HG03139 (cell line): ENCODE results near the gene DNAH3.
"Not testable (repeated sequence)": the region's sequence is repeated elsewhere in the genome, so short reads cannot be mapped to it uniquely, and the experiment has no call there.

ENCODE experiments used
- ATAC-seq: cut with Tn5 transposase; IDR thresholded peaks from one replicate; pipeline ENCODE4 v1.9.1; 2021; ENCODE audit not compliant: unreplicated experiment

The DNAH3 gene

GRCh38 chr16:21009815-21010214 is 140.8 kb downstream of the DNAH3 start:
- no peak for ATAC-seq

GRCh38 chr16:21005008-21005407 is 145.6 kb downstream of the DNAH3 start:
- no peak for ATAC-seq

DNA sequence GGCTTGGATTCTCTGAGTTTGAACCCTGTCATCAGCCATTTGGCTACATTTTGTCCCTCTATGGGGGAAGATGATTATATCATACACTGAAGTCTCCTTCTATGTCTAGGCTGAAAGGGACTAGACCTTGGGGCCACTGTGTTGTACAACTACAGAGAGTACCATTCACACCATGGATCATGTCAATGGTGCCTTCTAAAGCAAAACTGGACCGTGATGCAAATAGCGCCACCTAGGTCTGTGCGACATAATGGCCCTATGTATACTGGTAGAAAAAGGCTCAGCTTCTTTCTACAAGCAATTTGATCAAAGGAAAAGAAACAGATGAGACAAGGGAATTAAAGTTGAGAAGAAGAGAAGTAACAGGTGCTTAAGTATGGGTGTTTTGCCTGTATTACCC is 149.4 kb downstream of the DNAH3 start:
- no peak for ATAC-seq

- ATAC-seq = no peak
Measured at GRCh38 chr16:20997147-20997546, 153.5 kb downstream of the DNAH3 start.

- ATAC-seq = no peak
Measured at GRCh38 chr16:20995711-20996110, 154.9 kb downstream of the DNAH3 start.

DNA sequence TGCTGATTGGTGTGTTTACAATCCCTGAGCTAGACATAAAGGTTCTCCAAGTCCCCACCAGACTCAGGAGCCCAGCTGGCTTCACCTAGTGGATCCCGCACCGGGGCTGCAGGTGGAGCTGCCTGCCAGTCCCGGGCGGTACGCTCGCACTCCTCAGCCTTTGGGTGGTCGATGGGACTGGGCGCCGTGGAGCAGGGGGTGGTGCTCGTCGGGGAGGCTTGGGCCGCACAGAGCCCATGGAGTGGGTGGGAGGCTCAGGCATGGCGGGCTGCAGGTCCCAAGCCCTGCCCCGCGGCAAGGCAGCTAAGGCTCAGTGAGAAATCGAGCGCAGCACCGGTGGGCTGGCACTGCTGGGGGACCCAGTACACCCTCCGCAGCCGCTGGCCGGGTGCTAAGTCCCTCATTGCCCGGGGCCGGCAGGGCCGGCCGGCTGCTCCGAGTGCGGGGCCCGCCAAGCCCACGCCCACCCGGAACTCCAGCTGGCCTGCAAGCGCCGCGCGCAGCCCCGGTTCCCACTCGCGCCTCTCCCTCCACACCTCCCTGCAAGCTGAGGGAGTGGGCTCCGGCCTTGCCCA is 161.1 kb downstream of the DNAH3 start:
- not testable (repeated sequence) for ATAC-seq

DNA sequence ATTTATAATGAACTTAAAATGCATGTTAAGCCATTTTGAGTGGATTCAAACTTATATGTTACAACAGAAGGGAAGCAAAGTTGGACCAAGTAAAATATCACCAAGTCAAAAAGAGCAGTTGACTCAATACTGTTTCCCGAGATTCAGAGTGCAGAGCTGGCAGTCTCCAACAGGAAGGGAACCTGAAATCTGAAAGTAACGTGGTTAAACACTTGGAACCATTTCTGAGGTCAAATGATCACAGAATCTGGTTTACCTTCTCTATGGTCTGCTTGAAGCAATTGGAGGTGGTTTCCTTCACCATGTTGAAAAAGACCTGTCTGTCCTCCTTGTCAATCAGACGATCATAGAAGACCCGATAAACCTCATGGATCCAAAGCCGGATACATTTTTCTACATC is 163.6 kb downstream of the DNAH3 start:
- ATAC-seq = no peak

GRCh38 chr16:20984019-20984418 is 166.6 kb downstream of the DNAH3 start:
- no peak for ATAC-seq

GRCh38 chr16:20976576-20976975 is 174.1 kb downstream of the DNAH3 start:
- no peak for ATAC-seq

DNA sequence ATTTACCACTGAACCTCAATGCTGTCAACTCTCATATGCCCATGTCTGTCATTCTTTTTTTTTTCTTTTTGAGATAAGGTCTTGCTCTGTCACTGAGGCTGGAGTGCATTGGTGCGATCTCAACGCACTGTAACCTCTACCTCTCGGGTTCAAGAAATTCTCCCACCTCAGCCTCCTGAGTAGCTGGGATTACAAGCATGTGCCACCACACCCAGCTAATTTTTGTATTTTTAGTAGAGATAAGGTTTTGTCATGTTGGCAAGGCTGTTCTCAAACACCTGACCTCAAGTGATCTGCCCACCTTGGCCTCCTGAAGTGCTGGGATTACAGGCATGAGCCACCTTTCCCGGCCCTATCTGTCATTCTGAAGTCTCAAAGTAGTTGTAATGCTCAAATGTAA is 177.4 kb downstream of the DNAH3 start:
- ATAC-seq = not testable (repeated sequence)

DNA sequence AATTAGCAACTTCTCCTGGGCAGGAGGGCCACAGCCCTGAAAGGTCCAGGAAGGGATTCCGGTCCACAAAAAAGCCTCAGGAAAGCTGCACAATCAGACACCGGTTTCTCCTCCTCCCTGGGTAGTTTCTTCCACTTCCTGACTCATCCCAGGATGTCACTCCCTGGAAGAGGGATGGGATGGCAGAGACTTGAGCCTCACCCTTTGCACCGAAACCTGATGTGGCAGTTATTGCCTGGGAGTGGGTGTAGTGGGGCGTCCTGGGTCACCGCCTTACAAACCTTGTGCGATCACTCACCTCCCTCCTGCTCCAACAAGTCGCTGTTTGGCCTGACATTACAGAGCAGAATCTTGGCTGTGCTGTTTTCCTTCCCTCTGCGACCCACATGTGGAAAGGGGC is 179.2 kb downstream of the DNAH3 start:
- no peak for ATAC-seq

GRCh38 chr16:20969386-20969785 is 181.3 kb downstream of the DNAH3 start:
- ATAC-seq = no peak

DNA sequence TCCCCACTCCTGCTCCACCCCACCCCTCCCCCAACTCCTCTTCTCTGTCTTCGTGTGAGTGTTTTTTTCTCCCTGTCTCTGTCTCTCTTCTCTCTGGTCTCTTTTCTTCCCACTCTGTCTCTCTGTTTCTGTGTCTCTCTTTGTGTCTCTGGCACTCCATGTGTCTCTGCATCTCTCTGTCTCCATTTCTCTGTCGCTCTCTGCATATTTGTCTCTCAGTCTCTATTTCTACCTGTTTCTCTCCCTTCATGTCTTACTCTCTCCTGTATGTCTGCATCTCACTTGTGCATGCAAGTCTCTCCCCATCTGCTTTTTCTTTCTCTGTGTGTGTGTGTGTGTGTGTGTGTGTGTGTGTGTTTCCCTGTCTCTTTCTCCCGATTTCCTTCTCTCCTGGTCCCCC is 181.9 kb downstream of the DNAH3 start:
- no peak for ATAC-seq

- ATAC-seq = no peak
Measured at GRCh38 chr16:20960899-20961298, 189.7 kb downstream of the DNAH3 start.

- no peak for ATAC-seq
Measured at GRCh38 chr16:20957153-20957552, 193.5 kb downstream of the DNAH3 start.

- no peak for ATAC-seq
Measured at GRCh38 chr16:20956319-20956718, 194.3 kb downstream of the DNAH3 start.

DNA sequence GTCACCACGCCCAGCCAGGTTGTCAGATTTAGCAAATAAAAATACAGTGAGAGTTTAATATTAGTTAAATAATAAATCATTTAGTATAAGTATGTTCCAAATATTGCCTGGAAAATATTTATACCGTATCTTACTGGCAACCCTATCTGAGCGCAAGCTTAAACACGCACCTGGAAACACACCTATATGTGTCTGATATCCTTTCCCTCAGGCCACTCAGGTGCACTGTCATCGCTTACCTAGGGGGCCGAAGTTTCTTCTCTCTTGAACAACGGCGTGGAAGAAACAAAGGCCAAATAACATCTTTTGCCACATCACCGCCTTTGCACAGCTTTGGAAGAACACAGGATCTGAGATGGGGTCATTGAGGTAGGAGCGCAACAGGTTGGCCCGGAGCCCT is 196.1 kb downstream of the DNAH3 start:
- ATAC-seq = no peak

- ATAC-seq = no peak
Measured at GRCh38 chr16:20952139-20952920, 198.3 kb downstream of the DNAH3 start.

DNA sequence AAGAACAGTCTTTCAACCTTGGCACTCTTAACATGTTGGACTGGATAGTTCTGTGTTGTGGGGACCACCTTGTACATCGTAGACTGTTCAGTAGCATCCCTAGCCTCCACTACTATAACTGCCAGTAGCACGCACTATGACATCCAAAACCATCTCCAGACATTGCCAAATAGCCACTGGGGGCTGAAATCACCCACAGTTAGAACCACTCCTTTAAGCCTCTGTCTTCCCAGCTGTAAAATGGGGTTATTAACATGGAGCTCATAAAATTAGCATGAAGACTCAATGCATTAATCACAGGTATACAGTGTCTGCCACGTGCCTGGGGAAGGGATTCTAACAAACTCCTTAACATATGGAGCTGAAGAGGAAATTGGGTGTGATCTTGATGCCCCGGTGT is 200.4 kb downstream of the DNAH3 start:
- ATAC-seq = no peak

GRCh38 chr16:20949660-20950059 is 201.0 kb downstream of the DNAH3 start:
- no peak for ATAC-seq

DNA sequence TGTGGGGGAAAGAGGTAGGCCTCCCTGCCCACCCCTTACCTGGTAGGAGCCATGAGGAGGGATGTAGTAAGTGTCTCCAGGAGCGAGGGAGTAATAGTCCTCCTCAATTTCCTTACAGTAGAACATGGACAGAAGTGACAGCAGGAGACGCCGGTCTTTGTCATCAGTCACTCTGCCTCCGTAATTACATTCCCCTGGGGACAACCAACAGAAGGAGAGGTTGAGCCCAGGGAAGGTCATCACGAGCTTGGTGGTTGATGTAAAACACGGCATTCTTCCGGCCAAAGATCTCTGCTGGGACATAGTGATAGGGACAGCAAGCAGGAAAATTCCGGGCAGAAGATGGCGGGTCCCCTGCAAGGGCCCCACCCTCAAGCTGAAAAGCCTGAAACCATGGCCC is 202.2 kb downstream of the DNAH3 start:
- no peak for ATAC-seq

- ATAC-seq = no peak
Measured at GRCh38 chr16:20946015-20946629, 204.5 kb downstream of the DNAH3 start.

- not testable (repeated sequence) for ATAC-seq
Measured at GRCh38 chr16:20945575-20945875, 205.1 kb downstream of the DNAH3 start.
